Fibroblast of lung (primary cell): ENCODE results near the gene LRRC8C.

Experiments used
- CTCF ChIP-seq, 2 donors: IDR thresholded peaks in 1 of 2; conservative IDR thresholded peaks in 1 of 2; 1 replicate in 1 of 2; 2 replicates in 1 of 2; pipeline ENCODE4 v1.5.1; 2011 to 2012; ENCODE audit warnings: low read length in 2 of 2, control low read depth in 1 of 2, inconsistent platforms in 1 of 2, low read depth in 1 of 2, mild to moderate bottlenecking in 1 of 2
- EZH2 ChIP-seq: IDR thresholded peaks from 2 replicates; pipeline ENCODE4 v1.5.1; 2012; ENCODE audit warnings: low read length, control low read depth, mild to moderate bottlenecking; ENCODE audit errors: missing control alignments

- TF ChIP-seq CTCF (conservative IDR thresholded peaks at IDR 0.05 in 1 of 2, IDR thresholded peaks at IDR 0.05 in 1 of 2; ENCODE audit: low read depth in 1 of 2, low read length in 2 of 2) (no peak), EZH2 (no peak)
Measured at GRCh38 chr1:89632657-89633247, at the start of gene LRRC8C.
